Upper lobe of right lung (tissue), 1 donor: Measurements from ENCODE around the gene PANK3. TPM values are rescaled to one million over a fixed set of nuclear protein-coding genes. Genes with fewer than 3 reads are reported as not detected.
"Not testable (repeated sequence)": the region's sequence is repeated elsewhere in the genome, so short reads cannot be mapped to it uniquely, and the experiment has no call there.

Experiments
- ATAC-seq: fragments of 200-7000 bp; cut with Tn5 transposase; one replicate; pipeline ENCODE4 v1.9.1; 2020; ENCODE audit warnings: mild to moderate bottlenecking, moderate library complexity
- DNase-seq: peaks from one replicate; pipeline ENCODE4 v3.0.0-alpha.2; 2020
- H3K27ac ChIP-seq: fragments of 200-600 bp; one replicate; pipeline ENCODE4 v1.8.0; 2022
- H3K27me3 ChIP-seq: fragments of 200-600 bp; one replicate; pipeline ENCODE4 v1.8.0; 2022; ENCODE audit warnings: mild to moderate bottlenecking
- H3K36me3 ChIP-seq: fragments of 200-600 bp; one replicate; pipeline ENCODE4 v1.8.0; 2022
- H3K4me1 ChIP-seq: fragments of 200-600 bp; one replicate; pipeline ENCODE4 v1.8.0; 2022
- H3K4me3 ChIP-seq: fragments of 200-600 bp; one replicate; pipeline ENCODE4 v1.8.0; 2022; ENCODE audit warnings: mild to moderate bottlenecking
- H3K9me3 ChIP-seq: fragments of 200-600 bp; one replicate; pipeline ENCODE4 v1.8.0; 2022
- CTCF ChIP-seq: fragments of 200-600 bp; IDR thresholded peaks from one replicate; pipeline ENCODE4 v1.8.0; 2022; ENCODE audit warnings: antibody characterized with exemption
- intact Hi-C: fragments of 100-400 bp; cut with DNase I; formaldehyde crosslinking; loops from one replicate; pipeline ENCODE4 v1.11.0; 2022
- total RNA-seq: library from RNA; stranded (reverse); fragmentation: NEBNext Ultra II Directional; extraction: Animal tissue kit (Norgen Biotek cat#: 25700); gene quantifications from one replicate; pipeline ENCODE4 v1.2.1, GENCODE V29; 2021
- donor health status: DM: no; HTN: yes; CAD: no; lungs with severe emphysema.

The PANK3 gene
- total RNA-seq, 1 donor from 2014 or later = 64.3 TPM

GRCh38 chr5:168601972-168602371, 22.8 kb upstream of the PANK3 start:
- no peaks in the 10 kb centered on the region for H3K4me1 ChIP-seq
- no peak for TF ChIP-seq CTCF
- no peaks in the 10 kb centered on the region for H3K27me3 ChIP-seq
- H3K27ac ChIP-seq = no peak overlapping the region
- intact Hi-C loops = no loop called here
- no peaks in the 10 kb centered on the region for H3K36me3 ChIP-seq
- H3K9me3 ChIP-seq = no peaks in the 10 kb centered on the region
- H3K4me3 ChIP-seq = no peak overlapping the region
- DNase-seq (no peak), ATAC-seq (no peak)

- DNase-seq (no peak), ATAC-seq (no peak)
- intact Hi-C loops = no loop called here
- no peaks in the 10 kb centered on the region for H3K36me3 ChIP-seq
- no peaks in the 10 kb centered on the region for H3K9me3 ChIP-seq
- H3K27ac ChIP-seq = no peak overlapping the region
- no peaks in the 10 kb centered on the region for H3K4me1 ChIP-seq
- TF ChIP-seq CTCF = no peak
- no peak overlapping the region for H3K4me3 ChIP-seq
- no peaks in the 10 kb centered on the region for H3K27me3 ChIP-seq
Observed at GRCh38 chr5:168600409-168600808, 21.2 kb upstream of the PANK3 start.

- Histone ChIP-seq H3K4me3 (no peak overlapping the region), H3K27ac (no peak overlapping the region), H3K4me1 (no peaks in the 10 kb centered on the region), H3K27me3 (no peaks in the 10 kb centered on the region), H3K36me3 (no peaks in the 10 kb centered on the region), H3K9me3 (no peaks in the 10 kb centered on the region)
- ATAC-seq (no peak), DNase-seq (no peak)
- intact Hi-C loops = no loop called here
- TF ChIP-seq CTCF = no peak
Observed at GRCh38 chr5:168599826-168600225, 20.7 kb upstream of the PANK3 start.

GRCh38 chr5:168598639-168599038, 19.5 kb upstream of the PANK3 start:
- no peak for TF ChIP-seq CTCF
- Histone ChIP-seq H3K27me3 (no peaks in the 10 kb centered on the region), H3K27ac (no peak overlapping the region), H3K36me3 (no peaks in the 10 kb centered on the region), H3K9me3 (no peaks in the 10 kb centered on the region), H3K4me1 (no peaks in the 10 kb centered on the region), H3K4me3 (no peak overlapping the region)
- DNase-seq (no peak), ATAC-seq (no peak)
- intact Hi-C loops = no loop called here

- Histone ChIP-seq H3K27me3 (no peaks in the 10 kb centered on the region), H3K27ac (no peak overlapping the region), H3K36me3 (no peaks in the 10 kb centered on the region), H3K4me3 (no peak overlapping the region), H3K4me1 (no peaks in the 10 kb centered on the region), H3K9me3 (no peaks in the 10 kb centered on the region)
- intact Hi-C loops = no loop called here
- no peak for TF ChIP-seq CTCF
- DNase-seq (no peak), ATAC-seq (no peak)
Observed at GRCh38 chr5:168596927-168597326, 17.8 kb upstream of the PANK3 start.

- H3K27ac ChIP-seq, H3K4me3 ChIP-seq, H3K4me1 ChIP-seq, ATAC-seq, H3K27me3 ChIP-seq, H3K9me3 ChIP-seq, DNase-seq, intact Hi-C loops, H3K36me3 ChIP-seq: not testable (repeated sequence)
Observed at GRCh38 chr5:168596122-168596521, 17.0 kb upstream of the PANK3 start.
